ENCODE data around the gene SPACDR.

Gene SPACDR

DNA sequence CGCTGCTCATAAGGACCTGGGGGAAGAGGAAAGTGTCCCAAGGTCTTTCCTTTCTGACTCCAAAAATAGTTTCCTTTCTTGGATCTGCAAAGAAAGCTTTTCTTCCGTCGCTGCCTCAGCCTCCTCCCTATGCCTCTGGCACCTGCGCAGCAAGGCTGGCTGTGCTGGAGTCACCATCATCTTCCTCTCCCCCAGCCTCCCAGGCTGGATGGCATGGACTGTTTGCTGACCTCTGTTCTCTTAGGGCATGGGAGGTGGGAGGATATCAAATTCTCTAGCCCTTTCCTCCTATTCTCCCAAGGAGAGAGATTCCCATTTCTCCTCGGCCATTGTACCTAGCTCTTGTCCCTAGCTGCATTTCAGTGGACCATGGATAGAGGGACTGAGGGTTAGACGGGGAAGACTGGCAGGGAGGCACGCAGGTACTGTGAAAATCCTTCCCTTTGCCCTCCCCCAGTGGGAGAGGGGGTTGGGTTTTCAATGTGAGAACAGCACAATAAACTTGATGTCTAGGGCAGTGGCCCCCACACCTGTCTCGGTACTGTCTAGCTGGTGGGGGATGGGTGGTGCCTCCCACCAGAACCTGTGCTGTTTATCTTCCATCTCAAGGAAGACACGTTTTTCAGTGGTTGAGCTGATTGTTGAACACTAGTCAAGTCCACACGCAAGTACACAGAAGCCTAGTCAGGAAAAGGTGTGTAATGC is 30.3 kb downstream of the SPACDR start:
- DNase-seq, result no peak

DNA sequence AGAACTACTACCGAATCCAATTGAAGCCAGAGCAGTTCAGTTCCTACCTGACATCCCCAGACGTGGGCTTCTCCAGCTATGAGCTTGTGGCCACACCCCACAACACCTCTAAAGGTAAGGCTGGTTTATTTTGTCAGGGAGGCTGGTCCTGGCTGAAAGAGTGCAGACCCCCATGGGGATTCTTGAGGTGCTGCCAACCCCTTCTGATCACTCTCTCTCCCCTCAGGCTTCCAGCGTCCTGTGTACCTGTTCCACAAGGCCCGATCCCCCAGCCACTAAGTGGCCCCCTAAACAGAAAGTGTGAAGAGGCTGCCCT is 30.8 kb downstream of the SPACDR start:
- no peak for DNase-seq

DNA sequence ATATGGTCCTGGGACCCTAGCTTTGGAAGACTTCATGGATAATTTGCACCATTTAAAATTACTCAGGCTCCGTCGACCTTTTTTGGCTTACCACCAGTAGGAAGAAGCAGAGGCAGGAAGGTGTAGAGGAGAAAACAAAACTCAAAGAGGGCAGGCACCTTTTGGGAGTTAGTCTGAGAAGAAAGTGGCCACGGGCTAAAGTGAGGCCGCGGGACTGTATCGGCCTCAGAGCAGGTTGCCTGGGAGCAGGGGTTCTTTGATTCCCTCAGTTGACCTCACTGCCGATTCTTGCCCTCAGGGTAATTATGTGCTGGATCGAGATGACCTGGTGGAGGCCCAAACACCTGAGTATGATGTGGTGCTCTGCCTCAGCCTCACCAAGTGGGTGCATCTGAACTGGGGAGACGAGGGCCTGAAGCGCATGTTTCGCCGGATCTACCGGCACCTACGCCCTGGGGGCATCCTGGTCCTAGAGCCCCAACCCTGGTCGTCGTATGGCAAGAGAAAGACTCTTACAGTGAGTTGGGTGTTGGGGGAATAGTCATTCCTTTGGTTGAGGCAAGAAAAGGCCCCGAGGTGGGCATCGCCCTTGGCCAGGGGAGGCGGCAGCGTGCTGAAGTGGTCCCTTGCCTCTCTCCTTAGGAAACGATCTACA is 31.3 kb downstream of the SPACDR start:
- DNase-seq, result no peak

DNA sequence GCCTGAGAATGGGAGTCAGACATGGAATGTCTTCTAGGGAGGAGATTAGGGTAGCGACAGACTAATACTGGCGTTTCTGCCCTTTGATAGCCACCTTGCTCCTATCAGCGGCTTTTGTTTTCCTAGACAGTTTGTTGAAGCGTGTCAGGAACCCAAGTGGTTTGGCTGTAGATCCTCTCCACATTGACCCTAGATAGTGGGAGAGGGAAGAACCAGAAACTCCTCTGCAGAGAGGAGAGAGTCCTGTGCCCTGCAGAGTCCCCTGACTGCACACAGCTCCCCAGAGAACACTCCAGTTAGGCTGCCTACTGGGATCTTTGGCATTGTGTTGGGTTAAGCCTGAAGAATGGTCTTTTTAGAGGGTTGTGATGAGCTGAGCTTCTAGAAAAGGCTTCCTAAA is 32.0 kb downstream of the SPACDR start:
- DNase-seq, result no peak

DNA sequence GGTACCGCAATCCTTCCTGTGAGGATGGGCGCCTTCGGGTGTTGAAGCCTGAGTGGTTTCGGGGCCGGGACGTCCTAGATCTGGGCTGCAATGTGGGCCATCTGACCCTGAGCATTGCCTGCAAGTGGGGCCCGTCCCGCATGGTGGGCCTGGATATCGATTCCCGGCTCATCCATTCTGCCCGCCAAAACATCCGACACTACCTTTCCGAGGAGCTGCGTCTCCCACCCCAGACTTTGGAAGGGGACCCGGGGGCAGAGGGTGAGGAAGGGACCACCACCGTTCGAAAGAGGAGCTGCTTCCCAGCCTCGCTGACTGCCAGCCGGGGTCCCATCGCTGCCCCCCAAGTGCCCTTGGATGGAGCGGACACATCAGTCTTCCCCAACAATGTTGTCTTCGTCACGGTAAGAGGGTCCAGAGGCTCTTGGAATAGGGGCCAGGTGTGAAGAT is 32.7 kb downstream of the SPACDR start:
- DNase-seq, result no peak

DNA sequence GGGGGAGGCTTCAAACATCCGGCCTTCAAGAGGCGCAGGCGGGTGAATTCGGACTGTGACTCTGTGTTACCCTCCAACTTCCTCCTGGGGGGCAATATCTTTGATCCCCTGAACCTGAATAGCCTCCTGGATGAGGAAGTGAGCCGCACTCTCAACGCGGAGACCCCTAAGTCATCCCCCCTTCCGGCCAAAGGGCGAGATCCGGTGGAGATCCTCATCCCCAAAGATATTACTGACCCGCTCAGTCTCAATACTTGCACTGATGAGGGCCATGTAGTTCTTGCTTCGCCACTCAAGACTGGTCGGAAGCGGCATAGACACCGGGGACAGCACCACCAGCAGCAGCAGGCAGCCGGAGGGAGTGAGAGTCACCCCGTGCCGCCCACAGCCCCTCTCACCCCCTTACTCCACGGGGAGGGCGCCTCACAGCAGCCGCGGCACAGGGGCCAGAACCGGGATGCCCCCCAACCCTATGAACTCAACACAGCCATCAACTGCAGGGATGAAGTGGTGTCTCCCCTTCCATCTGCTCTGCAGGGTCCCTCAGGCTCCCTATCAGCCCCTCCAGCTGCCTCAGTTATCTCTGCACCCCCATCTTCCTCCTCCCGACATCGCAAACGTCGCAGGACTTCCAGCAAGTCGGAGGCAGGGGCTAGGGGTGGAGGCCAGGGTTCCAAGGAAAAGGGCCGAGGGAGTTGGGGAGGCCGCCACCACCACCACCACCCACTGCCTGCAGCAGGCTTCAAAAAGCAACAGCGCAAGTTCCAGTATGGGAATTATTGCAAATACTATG is 33.4 kb downstream of the SPACDR start:
- peak; percentile 43 for DNase-seq

DNA sequence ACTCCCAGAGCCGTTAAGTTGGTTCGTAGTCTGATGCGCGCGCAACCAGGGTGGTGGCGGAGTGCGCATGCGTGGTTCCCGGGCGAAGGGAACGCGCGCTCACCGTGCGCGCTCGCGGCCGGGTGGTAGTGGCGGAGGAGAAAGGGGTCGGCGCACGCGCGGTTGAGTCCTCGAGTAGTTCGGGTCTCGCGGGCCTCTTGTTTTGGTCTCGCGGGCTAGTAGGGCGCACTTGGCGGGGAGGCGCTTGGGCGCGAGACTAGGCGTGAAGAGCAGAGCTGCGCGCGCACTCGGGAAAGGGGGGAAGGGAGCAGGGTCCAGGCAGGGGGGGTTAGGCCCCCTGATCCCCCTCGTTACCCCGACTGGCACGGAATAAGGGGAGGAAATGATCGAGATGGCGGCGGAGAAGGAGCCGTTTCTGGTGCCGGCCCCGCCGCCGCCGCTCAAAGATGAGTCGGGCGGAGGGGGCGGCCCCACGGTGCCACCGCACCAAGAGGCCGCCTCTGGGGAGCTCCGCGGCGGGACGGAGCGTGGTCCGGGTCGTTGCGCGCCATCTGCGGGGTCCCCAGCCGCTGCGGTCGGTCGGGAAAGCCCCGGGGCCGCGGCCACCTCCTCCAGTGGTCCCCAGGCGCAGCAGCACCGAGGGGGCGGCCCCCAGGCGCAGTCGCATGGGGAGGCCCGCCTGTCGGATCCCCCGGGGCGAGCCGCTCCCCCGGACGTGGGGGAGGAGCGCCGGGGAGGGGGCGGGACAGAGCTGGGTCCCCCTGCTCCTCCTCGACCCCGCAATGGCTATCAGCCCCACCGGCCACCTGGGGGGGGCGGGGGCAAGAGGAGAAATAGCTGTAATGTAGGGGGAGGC is 34.2 kb downstream of the SPACDR start, which contains the start of gene MEPCE:
Gene MEPCE, plus strand, starts transcription at position 195 of the 856 bp plus-strand sequence. Its CDS starts 188 bp downstream, at position 383.
- DNase-seq, result peak; percentile 99

DNA sequence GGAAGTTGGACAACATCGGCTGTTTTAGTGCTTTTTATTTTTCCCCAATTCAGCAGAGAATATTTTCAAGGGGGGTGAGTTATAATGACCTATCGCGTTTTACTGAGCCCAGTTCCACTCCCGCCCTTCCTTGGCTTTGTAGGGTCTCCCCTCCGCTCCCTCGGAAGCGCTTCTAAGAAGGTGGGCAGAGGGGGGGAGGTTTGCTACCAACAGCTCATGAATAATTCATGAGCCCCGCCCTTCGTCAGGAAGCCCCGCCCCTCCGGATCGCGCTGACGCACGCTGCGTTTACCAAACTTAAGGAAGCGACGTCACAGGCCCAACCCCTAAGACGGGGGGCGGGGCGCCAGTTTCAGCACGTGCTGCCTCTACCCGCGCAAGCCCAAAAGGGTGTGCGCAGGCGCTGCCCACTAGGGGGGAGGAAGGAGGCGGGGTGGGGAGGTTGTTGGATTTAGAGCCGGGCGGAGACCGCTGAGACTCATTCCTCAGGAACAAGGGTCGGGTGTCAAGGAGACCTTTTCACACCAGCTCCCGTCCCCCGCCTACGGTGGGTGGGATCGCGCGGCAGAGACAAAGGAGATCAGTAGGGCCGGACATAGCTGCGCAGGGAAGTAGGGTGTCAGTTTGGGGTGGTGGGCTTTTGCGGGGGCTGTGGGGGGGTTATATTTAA is 35.0 kb downstream of the SPACDR start:
- DNase-seq, result peak; percentile 100

DNA sequence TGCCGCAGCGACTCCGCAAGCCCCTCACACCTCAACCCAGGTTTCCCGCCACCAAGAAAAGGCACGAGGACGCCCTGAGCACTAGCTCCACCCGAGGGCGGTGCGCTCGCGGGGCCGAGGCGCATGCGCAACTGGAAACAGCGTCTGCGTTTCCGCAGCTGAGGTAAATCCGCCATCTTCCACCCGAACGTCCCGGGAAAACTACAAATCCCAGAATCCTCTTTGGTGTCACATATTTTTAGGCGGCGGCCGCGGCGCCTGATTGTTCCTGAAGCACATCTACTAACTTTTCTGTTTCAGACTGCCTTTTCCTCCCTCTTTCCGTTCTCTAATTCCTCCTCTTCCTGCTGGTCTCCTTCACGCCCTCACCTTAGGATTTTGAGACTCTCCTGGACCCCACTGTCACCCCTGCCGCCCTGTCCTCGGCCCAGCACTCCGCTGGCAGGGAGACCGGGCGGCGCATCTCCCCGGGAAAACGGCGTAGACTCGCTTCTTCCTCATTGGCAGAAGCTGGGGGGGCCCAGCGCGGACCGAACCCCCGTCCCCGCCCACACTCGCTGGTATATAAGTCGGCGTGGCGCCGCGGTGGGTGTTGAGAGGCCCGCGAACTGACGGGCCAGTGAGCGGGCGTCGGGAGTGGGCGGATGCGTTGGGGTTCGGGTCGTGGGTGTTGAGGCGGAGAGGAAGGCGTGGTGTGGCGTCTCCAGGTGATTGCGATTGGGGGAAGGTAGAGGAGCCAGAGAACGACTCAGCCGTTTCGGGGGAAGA is 35.7 kb downstream of the SPACDR start, which contains the start of gene ZCWPW1:
Gene ZCWPW1, minus strand, starts transcription at position 505 of the 768 bp plus-strand sequence. CDS start 8,054 bp downstream, outside the sequence.
- DNase-seq, result peak; percentile 98

DNA sequence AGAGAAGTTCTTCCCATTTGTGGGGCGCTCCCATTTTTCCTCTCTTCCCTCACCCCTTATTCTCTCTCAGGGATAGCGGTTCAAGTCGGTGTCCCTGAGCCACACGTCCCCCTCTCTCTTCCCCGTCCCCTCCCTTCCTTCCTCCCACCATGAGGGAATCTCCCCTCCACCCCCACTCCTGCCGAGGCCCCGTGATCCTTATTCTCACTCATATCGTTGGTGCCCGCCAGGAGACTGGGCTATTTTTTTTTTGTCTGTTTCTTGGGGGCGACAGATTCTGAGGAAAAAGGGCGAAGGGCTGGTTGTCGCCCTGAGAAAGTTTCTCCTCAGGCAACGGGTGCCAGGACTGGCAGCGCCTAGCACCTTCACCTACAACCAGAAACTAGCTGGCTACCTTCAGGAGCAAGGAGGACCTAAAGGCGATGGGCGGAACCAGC is 36.3 kb downstream of the SPACDR start:
- DNase-seq, result no peak

DNA sequence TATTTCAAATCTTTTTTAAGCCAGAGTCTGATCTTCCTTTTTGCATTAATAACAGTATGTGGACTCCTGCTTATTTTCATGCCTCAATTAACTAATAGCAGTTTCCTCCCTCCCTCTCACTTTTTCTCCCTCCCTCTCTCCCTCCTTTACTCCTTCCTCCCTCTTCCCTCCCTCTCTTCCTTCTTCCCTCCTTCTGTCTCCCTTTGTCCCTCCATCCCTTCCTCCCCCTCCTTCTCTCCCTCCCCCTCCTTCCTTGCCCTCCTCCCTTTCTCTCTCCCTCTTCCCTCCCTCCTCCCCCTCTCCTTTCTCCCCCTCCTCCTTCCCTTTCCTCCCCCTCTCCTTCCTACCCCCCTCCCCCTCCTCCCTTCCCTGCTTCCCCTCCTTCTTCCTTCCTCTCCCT is 37.5 kb downstream of the SPACDR start:
- DNase-seq, result no peak

DNA sequence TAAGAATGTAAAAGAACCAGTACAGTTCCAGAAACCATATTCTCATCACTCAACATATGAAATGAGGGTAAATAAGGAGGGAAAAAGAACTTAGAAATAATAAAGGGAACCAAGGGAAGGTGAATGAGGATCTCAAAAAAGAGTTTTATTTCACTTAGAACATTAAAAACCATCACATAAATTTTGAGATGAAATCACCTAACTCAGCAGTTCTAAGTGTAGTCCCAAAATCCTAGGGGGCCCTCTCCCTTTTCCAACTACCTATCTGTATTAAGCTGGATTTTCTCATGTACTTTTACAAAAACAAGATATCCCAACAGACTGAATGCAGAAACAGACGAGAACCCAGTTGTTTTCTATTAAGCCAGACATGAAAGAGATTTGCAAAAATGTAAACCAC is 38.7 kb downstream of the SPACDR start:
- no peak for DNase-seq

DNA sequence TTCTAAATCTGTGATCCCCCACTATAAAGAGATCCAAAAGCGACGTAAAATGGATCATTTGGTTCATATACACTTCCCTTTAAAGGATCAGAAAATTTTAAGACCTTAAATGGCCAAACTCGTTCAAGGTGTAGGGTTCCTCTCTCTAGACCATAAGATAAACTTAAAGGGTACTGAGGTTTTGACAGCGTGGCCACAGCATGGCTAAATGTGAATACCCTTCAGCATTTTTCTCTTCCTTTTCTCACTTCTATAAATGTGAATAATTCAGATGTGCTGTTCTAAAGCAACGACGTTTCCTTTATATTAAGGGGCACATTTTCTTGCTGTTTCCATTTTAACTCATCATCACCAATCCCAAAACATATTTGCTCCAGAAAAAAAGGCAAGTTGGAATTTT is 40.7 kb downstream of the SPACDR start:
- no peak for DNase-seq

DNA sequence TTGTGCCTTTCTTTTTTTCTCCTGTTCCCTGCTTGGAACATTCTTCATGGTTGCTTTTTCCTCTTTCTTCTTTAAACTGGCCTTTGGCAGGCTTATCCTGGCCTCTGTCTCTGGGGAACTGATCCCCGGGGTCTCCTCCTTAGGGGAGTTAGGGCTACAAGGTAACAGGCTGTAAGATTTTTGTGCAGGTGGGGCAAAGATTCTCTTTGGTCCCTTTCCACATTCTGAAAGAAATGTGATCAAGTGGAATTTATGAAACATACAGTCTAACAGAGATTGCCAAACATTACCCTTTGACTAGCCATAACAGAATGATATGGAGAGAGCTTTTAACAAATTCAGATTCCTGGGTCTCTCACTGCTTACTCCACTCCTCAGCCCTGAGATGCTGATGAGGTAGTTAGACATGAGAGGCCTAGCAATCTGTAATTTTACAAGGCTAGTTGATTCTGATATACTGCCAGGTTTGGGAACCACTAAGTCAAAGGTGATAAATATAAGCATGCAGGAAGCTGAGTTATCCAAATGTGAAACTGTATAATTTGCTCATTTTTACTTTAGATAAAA is 44.3 kb downstream of the SPACDR start:
- no peak for DNase-seq

DNA sequence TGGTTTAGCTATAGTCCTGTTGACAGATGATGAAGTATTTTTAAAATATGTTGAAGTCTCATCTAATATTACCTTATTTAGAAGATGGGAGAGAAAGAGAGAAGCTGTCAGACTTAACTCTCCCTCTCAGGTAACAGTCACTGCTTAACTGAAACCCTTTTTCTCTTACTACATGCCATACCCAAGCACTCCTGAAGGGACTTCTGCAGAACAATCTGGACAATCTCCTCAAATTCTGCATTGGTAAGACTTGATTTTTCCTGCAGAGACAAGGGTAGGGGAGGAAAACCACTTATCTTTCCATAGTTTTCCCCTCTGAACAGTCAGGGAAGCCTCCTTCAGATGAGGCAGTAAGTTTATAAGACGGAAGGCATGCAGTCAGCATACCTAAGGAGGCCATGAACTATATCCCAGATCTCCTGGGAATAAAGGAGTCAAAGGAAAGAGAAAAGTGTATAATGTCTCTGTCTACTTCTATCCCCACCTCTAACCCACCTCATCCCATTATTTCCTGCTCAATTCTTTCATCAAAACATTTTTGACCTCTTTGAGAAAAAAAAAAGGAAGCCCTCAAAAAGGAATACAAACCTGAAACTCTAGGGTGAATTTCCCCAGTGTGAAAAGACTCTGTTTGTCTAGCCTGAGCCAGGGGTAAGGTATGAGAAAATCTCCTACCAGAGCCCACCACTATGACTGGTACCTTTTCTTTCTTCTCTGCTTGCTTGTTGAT is 45.0 kb downstream of the SPACDR start:
- no peak for DNase-seq

DNA sequence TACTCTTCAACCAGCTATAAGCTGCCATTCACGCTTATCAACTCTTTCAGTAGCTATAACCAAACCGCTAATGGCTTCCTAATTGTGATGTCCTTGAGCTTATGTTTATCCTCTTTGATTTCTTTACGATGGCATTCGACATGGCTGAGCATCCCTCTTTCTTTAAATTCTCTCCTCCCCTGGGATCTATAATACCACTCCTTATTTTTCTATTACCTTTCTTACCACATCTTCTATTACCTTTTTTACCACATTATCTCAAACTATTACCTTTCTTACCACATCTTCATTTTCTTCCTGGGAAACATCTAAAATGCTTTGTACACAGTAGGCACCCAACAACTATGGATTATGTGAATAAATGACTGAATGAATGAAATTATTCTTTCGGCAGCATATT is 48.6 kb downstream of the SPACDR start:
- no peak for DNase-seq

DNA sequence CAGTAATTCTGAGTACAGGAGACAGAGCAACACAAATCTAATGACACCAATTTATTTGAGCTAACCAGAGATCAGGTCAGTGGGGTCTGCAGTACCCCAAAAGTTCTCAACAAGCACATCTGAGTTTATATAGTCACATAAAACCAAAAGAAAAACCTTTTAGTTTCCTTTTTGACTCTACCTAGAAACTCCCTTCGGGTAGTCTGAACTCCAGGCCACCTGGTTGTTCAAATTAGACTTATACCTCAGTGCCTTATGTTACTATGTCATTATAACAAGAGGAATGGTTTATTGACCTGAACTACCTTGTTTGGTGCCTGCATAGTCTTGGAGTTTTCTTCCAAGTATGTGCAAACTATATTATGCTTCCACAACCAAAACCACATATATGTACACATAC is 50.2 kb downstream of the SPACDR start:
- DNase-seq, result no peak

DNA sequence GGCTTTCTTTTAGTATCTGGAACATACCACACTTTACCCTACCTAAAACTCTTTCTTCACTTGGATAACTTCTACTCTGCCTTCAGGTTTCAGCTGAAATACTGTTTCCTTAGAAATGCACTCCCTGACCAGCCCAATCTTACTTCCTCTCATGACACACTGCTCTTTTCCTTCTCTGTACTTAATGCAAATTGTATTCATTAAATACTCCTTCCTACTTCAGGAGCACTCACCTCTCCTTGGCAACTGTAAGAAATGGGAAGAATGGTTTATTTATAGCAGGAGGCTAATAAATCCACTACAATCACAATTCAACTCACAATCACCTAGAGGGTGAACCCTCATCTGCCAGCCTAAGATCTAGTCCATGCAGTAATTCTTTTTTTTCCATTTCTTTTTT is 50.7 kb downstream of the SPACDR start:
- DNase-seq, result no peak

DNA sequence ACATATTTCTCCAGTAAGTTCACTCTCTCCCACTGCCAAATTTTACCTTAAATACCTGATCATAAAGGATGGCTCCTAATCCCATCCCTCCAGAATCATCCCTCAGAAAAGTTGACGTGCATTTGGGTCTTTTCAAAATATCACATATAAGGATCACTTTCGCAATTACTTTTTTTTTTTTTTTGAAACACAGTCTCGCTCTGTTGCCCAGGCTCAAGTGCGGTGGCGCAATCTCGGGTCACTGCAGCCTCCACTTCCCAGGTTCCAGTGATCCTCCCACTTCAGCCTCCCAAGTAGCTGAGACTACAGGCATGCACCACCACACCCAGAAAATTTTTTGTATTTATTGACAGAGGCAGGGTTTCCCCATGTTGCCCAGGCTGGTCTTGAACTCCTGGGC is 53.0 kb downstream of the SPACDR start:
- no peak for DNase-seq
